WTC11 (cell line): Measurements from ENCODE around the gene RASGRP3.

Experiments
- FOXJ3 ChIP-seq: sonication (generic); formaldehyde crosslinking; IDR thresholded peaks from 2 replicates; pipeline ENCODE4 v1.9.0; 2021; ENCODE audit warnings: missing genetic modification reagents, mild to moderate bottlenecking, borderline replicate concordance
- NFYB ChIP-seq: sonication (generic); formaldehyde crosslinking; conservative IDR thresholded peaks from 2 replicates; pipeline ENCODE4 v1.8.0; 2022; ENCODE audit warnings: low read depth, missing genetic modification reagents

- TF ChIP-seq FOXJ3 (CRISPR knock-in tag): no peak
- TF ChIP-seq NFYB (CRISPR knock-in tag): no peak
Measured at GRCh38 chr2:33500177-33500576, 23.7 kb downstream of the RASGRP3 start.
